HG02610 (cell line): Measurements from ENCODE around the gene FDX2.
"Not testable (repeated sequence)": the region's sequence is repeated elsewhere in the genome, so short reads cannot be mapped to it uniquely, and the experiment has no call there.

Source experiments
- ATAC-seq: cut with Tn5 transposase; IDR thresholded peaks from one replicate; pipeline ENCODE4 v1.9.1; 2021; ENCODE audit warnings: mild to moderate bottlenecking, moderate library complexity; ENCODE audit not compliant: unreplicated experiment

The FDX2 gene

GRCh38 chr19:10285393-10285792 lies 30.4 kb downstream of the FDX2 start:
- no peak for ATAC-seq

GRCh38 chr19:10284960-10285278 lies 30.9 kb downstream of the FDX2 start:
- ATAC-seq, result no peak

GRCh38 chr19:10284065-10284959 lies 31.5 kb downstream of the FDX2 start:
- no peak for ATAC-seq

GRCh38 chr19:10283301-10284064 lies 32.3 kb downstream of the FDX2 start:
- no peak for ATAC-seq

- ATAC-seq, result not testable (repeated sequence)
Measured at GRCh38 chr19:10282043-10282442, 33.8 kb downstream of the FDX2 start.

GRCh38 chr19:10279737-10280442 lies 35.9 kb downstream of the FDX2 start:
- no peak for ATAC-seq

GRCh38 chr19:10278935-10279334 lies 36.9 kb downstream of the FDX2 start:
- ATAC-seq, result no peak

GRCh38 chr19:10277795-10278589 lies 37.8 kb downstream of the FDX2 start:
- ATAC-seq, result no peak

GRCh38 chr19:10274589-10274988 lies 41.2 kb downstream of the FDX2 start:
- no peak for ATAC-seq

GRCh38 chr19:10271543-10272086 lies 44.2 kb downstream of the FDX2 start:
- ATAC-seq, result peak; percentile 22

- peak; percentile 41 for ATAC-seq
Measured at GRCh38 chr19:10270616-10271394, 45.0 kb downstream of the FDX2 start, which contains the start of gene ICAM1. Gene ICAM1, plus strand, starts transcription at chr19:10271120. Its CDS starts 40 bp downstream, at chr19:10271160.

- peak; percentile 35 for ATAC-seq
Measured at GRCh38 chr19:10270180-10270615, 45.6 kb downstream of the FDX2 start.

- ATAC-seq, result peak; percentile 39
Measured at GRCh38 chr19:10269333-10270179, 46.3 kb downstream of the FDX2 start.

GRCh38 chr19:10268071-10268470 lies 47.7 kb downstream of the FDX2 start:
- ATAC-seq, result no peak

GRCh38 chr19:10266706-10267105 lies 49.1 kb downstream of the FDX2 start:
- ATAC-seq, result no peak

- no peak for ATAC-seq
Measured at GRCh38 chr19:10262771-10263170, 53.0 kb downstream of the FDX2 start.

GRCh38 chr19:10260141-10260584 lies 55.7 kb downstream of the FDX2 start:
- no peak for ATAC-seq
